Ishikawa (cell line): ENCODE results near the gene TCF4.

Experiments
- CEBPB ChIP-seq: IDR thresholded peaks from 2 replicates; pipeline ENCODE4 v1.6.1; 2012
- CREB1 ChIP-seq: IDR thresholded peaks from 2 replicates; pipeline ENCODE4 v1.6.1; 2012; ENCODE audit warnings: low read depth
- EGR1 ChIP-seq: IDR thresholded peaks from 2 replicates; pipeline ENCODE4 v1.6.1; 2012
- EP300 ChIP-seq: IDR thresholded peaks from 2 replicates; pipeline ENCODE4 v1.6.1; 2012; ENCODE audit warnings: borderline replicate concordance
- FOXM1 ChIP-seq: IDR thresholded peaks from 2 replicates; pipeline ENCODE4 v1.6.1; 2012; ENCODE audit warnings: low read depth, borderline replicate concordance
- MAX ChIP-seq: IDR thresholded peaks from 2 replicates; pipeline ENCODE4 v1.6.1; 2012
- NFIC ChIP-seq: IDR thresholded peaks from 2 replicates; pipeline ENCODE4 v1.6.1; 2012
- RAD21 ChIP-seq: IDR thresholded peaks from 2 replicates; pipeline ENCODE4 v1.6.1; 2012; ENCODE audit warnings: low read depth
- REST ChIP-seq: IDR thresholded peaks from 2 replicates; pipeline ENCODE4 v1.6.1; 2012; ENCODE audit warnings: low read depth, mild to moderate bottlenecking
- TAF1 ChIP-seq: IDR thresholded peaks from 2 replicates; pipeline ENCODE4 v1.6.1; 2012; ENCODE audit warnings: low read depth, mild to moderate bottlenecking
- TCF12 ChIP-seq: IDR thresholded peaks from 2 replicates; pipeline ENCODE4 v1.6.1; 2012; ENCODE audit warnings: low read depth
- TEAD4 ChIP-seq: IDR thresholded peaks from 2 replicates; pipeline ENCODE4 v1.6.1; 2012
- USF1 ChIP-seq: IDR thresholded peaks from 2 replicates; pipeline ENCODE4 v1.6.1; 2012
- YY1 ChIP-seq: IDR thresholded peaks from 2 replicates; pipeline ENCODE4 v1.6.1; 2012; ENCODE audit warnings: low read depth
- ZBTB7A ChIP-seq: IDR thresholded peaks from 2 replicates; pipeline ENCODE4 v1.6.1; 2012; ENCODE audit warnings: low read depth

Gene TCF4

GRCh38 chr18:55549474-55550104 lies 38.4 kb downstream of the TCF4 start:
- no peak for TF ChIP-seq CREB1
- no peak for TF ChIP-seq CEBPB
- TF ChIP-seq YY1 = no peak
- no peak for TF ChIP-seq EP300
- no peak for TF ChIP-seq TAF1
- TF ChIP-seq TEAD4 = no peak
- no peak for TF ChIP-seq EGR1
- TF ChIP-seq TCF12 = no peak
- TF ChIP-seq FOXM1 = no peak
- no peak for TF ChIP-seq RAD21
- no peak for TF ChIP-seq NFIC
- no peak for TF ChIP-seq USF1
- TF ChIP-seq MAX = no peak
- no peak for TF ChIP-seq REST
- TF ChIP-seq ZBTB7A = no peak

GRCh38 chr18:55547705-55548056 lies 40.3 kb downstream of the TCF4 start:
- TF ChIP-seq MAX = no peak
- no peak for TF ChIP-seq EGR1
- TF ChIP-seq RAD21 = no peak
- TF ChIP-seq EP300 = no peak
- TF ChIP-seq REST = no peak
- no peak for TF ChIP-seq YY1
- TF ChIP-seq FOXM1 = no peak
- TF ChIP-seq USF1 = no peak
- TF ChIP-seq TCF12 = no peak
- TF ChIP-seq TEAD4 = no peak
- TF ChIP-seq ZBTB7A = no peak
- no peak for TF ChIP-seq CREB1
- TF ChIP-seq CEBPB = no peak
- TF ChIP-seq TAF1 = no peak

- no peak for TF ChIP-seq REST
- TF ChIP-seq CEBPB = no peak
- TF ChIP-seq FOXM1 = no peak
- no peak for TF ChIP-seq ZBTB7A
- no peak for TF ChIP-seq EP300
Measured at GRCh38 chr18:55546851-55547704, 40.9 kb downstream of the TCF4 start.

GRCh38 chr18:55544014-55544413 lies 44.0 kb downstream of the TCF4 start:
- TF ChIP-seq RAD21 = no peak
- TF ChIP-seq MAX = no peak
- no peak for TF ChIP-seq TCF12
- no peak for TF ChIP-seq TAF1
- no peak for TF ChIP-seq FOXM1
